ENCODE results near the gene PLEK2.

GRCh38 chr14:67358924-67359774 lies 52.8 kb downstream of the PLEK2 start:
- no peak for TF ChIP-seq CTCF (IDR thresholded peaks at IDR 0.05; ENCODE audit: extremely low read depth in 1 of 2, insufficient read depth in 1 of 2, low read depth in 1 of 2, low read length in 2 of 2)
- TF ChIP-seq MAX (IDR thresholded peaks at IDR 0.05; ENCODE audit: insufficient read depth, insufficient read length), result no peak
- TF ChIP-seq GATA2 (IDR thresholded peaks at IDR 0.05; ENCODE audit: insufficient read depth, insufficient read length, low read depth, low read length), result no peak
- TF ChIP-seq POLR2AphosphoS5 (IDR thresholded peaks at IDR 0.05; ENCODE audit: insufficient read depth, low read depth, low read length), result no peak
- TF ChIP-seq POLR2A (IDR thresholded peaks at IDR 0.05; ENCODE audit: low read depth, low read length), result peak; percentile 86
- TF ChIP-seq EZH2 (IDR thresholded peaks at IDR 0.05; ENCODE audit: borderline replicate concordance, low read depth, low read length, severe bottlenecking), result no peak
- no peak for TF ChIP-seq FOS (IDR thresholded peaks at IDR 0.05; ENCODE audit: borderline replicate concordance, insufficient read depth, low read length)
- no peak for TF ChIP-seq JUN (IDR thresholded peaks at IDR 0.05; ENCODE audit: borderline replicate concordance, insufficient read depth, insufficient read length, low read depth)
- no peak for TF ChIP-seq MYC (IDR thresholded peaks at IDR 0.05; ENCODE audit: low read depth, low read length)
